ENCODE data around the gene ABI2. TPM values are rescaled to one million over a fixed set of nuclear protein-coding genes. Genes with fewer than 3 reads are reported as not detected.
"Not testable (repeated sequence)": the region's sequence is repeated elsewhere in the genome, so short reads cannot be mapped to it uniquely, and the experiment has no call there.

Gene ABI2
- total RNA-seq, 5 donors from 2014 or later (not counting 1 experiment from before 2014, with no cell fraction given): 22.3 to 29.4 (median 26.7) TPM

DNA sequence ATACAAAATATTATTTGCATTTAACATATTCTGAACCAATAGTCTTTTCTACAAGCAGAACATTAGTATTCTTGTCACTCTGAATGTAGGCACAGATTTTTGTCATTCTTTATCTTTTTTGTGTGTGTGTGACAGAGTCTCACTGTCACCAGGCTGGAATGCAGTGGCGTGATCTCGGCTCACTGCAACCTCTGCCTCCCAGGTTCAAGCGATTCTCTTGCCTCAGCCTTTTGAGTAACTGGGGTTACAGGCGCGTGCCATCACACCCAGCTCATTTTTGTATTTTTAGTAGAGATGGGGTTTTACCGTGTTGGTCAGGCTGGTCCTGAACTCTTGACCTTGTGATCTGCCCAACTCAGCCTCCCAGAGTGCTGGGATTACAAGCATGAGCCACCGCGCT is 25.6 kb upstream of the ABI2 start:
- CTCF ChIA-PET; H3K4me3 ChIP-seq (ENCODE audit: control insufficient read depth in 1 of 2, extremely low read depth in 1 of 2, low read length in 1 of 2); H3K27me3 Mint-ChIP-seq; H3K4me3 Mint-ChIP-seq; H3K9me3 ChIP-seq; POLR2A ChIA-PET; H3K27ac ChIP-seq (ENCODE audit: low read length); H3K27ac Mint-ChIP-seq; H3K4me1 ChIP-seq (ENCODE audit: control insufficient read depth in 1 of 2, extremely low read depth in 1 of 2, insufficient read depth in 2 of 2, low read length in 2 of 2); H3K27me3 ChIP-seq (replicated peaks in 1 of 2; ENCODE audit: control insufficient read depth in 2 of 2, extremely low read depth in 1 of 2, insufficient read depth in 2 of 2, low read length in 1 of 2); H3K9me3 Mint-ChIP-seq; ATAC-seq (replicated peaks in 1 of 4); DNase-seq; H3K4me1 Mint-ChIP-seq; H3K36me3 ChIP-seq (ENCODE audit: control insufficient read depth in 2 of 2, extremely low read depth in 1 of 2, insufficient read depth in 1 of 2, low read length in 1 of 2): not testable (repeated sequence)
- H3K36me3 Mint-ChIP-seq: peaks cover 22% of the 10 kb centered on the region
- 100% methylated on average over 2 of the region's 8 CpGs for WGBS (ENCODE audit: insufficient coverage)

DNA sequence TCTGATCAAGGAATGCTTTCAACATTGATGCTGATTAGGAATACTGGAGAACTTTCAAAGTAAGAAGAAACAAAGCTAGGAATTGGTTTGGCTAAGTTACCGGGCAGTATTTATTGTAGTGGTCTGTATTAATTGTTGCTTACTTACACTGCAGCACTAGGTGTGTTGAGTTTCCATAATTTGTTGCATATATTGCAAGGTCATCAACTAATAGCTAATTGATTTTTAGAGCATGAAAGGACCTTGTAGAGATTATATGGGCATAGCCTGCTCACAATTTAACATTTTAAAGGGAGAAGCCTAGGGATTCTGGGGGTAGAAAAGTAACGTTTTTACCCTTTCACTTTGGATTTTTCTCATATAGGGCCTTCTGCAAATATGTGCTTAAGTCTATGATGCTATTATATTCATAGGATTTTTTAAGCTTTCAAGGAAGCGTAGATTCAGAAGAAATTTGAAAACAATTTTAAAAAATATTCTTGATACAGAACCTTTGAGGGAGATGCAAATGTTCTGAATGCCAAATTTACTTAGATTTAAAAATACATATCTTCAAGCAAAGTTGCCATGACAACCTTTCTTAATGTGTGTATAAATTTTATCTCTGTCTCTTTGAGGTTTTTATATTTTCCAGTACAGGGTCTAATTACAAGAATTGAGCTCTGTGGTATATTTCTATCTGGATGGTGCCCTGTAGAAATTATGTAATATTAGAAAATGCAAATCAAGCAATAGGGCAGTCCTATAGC is 17.3 kb upstream of the ABI2 start:
- CTCF ChIA-PET: no interaction called here
- Mint-ChIP-seq H3K4me1 (peaks cover 0 to 2% (median 0%) of the 10 kb centered on the region in 3 donors), H3K27ac (no peak overlapping the region), H3K27me3 (no peaks in the 10 kb centered on the region), H3K36me3 (peaks cover 37% of the 10 kb centered on the region), H3K4me3 (no peak overlapping the region), H3K9me3 (peaks cover 0 to 10% (median 0%) of the 10 kb centered on the region in 3 donors)
- DNase-seq (no peak), ATAC-seq (replicated peaks in 1 of 4) (no peak)
- Histone ChIP-seq H3K36me3 (ENCODE audit: control insufficient read depth in 2 of 2, extremely low read depth in 1 of 2, insufficient read depth in 1 of 2, low read length in 1 of 2) (peaks cover 0 to 4% of the 10 kb centered on the region in 2 donors), H3K4me3 (ENCODE audit: control insufficient read depth in 1 of 2, extremely low read depth in 1 of 2, low read length in 1 of 2) (no peak overlapping the region), H3K27ac (ENCODE audit: low read length) (no peak overlapping the region), H3K4me1 (ENCODE audit: control insufficient read depth in 1 of 2, extremely low read depth in 1 of 2, insufficient read depth in 2 of 2, low read length in 2 of 2) (no peaks in the 10 kb centered on the region), H3K9me3 (no peaks in the 10 kb centered on the region), H3K27me3 (replicated peaks in 1 of 2; ENCODE audit: control insufficient read depth in 2 of 2, extremely low read depth in 1 of 2, insufficient read depth in 2 of 2, low read length in 1 of 2) (no peaks in the 10 kb centered on the region)
- no CpG with 5 or more reads among the region's 3 CpGs for WGBS (ENCODE audit: insufficient coverage)
- POLR2A ChIA-PET: interaction anchor here in 1 of 2 donors (0.6 kb wide), 1 partner anchor 421 kb away, joined by 3 read pairs; no protein-coding TSS in a partner anchor

DNA sequence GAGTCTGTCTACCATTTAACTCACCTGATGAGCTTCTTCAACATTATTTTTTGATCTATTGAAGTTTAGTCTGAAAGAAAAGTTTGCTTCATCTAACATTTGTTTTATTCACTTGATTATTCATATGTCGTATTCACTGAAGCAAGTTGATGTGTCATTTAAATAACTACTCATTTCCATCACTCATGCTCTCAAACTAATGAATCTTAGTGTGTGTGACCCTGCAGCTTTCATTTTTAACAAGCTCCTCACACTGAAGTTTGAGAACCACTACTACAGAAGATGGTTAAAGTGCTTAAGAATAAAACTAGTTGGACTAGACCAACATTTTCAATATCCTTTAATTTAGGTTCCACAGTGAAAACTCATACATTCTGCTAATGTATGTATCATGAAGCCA is 1.8 kb upstream of the ABI2 start:
- Histone ChIP-seq H3K9me3 (no peaks in the 10 kb centered on the region), H3K36me3 (ENCODE audit: control insufficient read depth in 2 of 2, extremely low read depth in 1 of 2, insufficient read depth in 1 of 2, low read length in 1 of 2) (no peaks in the 10 kb centered on the region), H3K27ac (ENCODE audit: low read length) (no peak overlapping the region), H3K27me3 (replicated peaks in 1 of 2; ENCODE audit: control insufficient read depth in 2 of 2, extremely low read depth in 1 of 2, insufficient read depth in 2 of 2, low read length in 1 of 2) (no peaks in the 10 kb centered on the region), H3K4me1 (ENCODE audit: control insufficient read depth in 1 of 2, extremely low read depth in 1 of 2, insufficient read depth in 2 of 2, low read length in 2 of 2) (peaks cover 10 to 16% of the 10 kb centered on the region in 2 experiments), H3K4me3 (ENCODE audit: control insufficient read depth in 1 of 2, extremely low read depth in 1 of 2, low read length in 1 of 2) (no peak overlapping the region)
- Mint-ChIP-seq H3K9me3 (no peaks in the 10 kb centered on the region), H3K27ac (peak overlapping the region in 1 of 2 donors; percentile 28), H3K4me1 (peaks cover 30 to 37% (median 34%) of the 10 kb centered on the region in 3 donors), H3K27me3 (no peaks in the 10 kb centered on the region), H3K4me3 (peak overlapping the region in 2 of 3 donors; percentile 6 to 25), H3K36me3 (no peaks in the 10 kb centered on the region)
- ATAC-seq (replicated peaks in 1 of 4) (no peak), DNase-seq (peak in 1 of 35 experiments; percentile 5)
- ChIA-PET POLR2A (no interaction called here), CTCF (interaction anchor here (0.5 kb wide), 2 partner anchors 105 to 603 kb away, joined by 3 to 4 read pairs; no protein-coding TSS in a partner anchor)
- no CpG with 5 or more reads among the region's 1 CpG for WGBS (ENCODE audit: insufficient coverage)

DNA sequence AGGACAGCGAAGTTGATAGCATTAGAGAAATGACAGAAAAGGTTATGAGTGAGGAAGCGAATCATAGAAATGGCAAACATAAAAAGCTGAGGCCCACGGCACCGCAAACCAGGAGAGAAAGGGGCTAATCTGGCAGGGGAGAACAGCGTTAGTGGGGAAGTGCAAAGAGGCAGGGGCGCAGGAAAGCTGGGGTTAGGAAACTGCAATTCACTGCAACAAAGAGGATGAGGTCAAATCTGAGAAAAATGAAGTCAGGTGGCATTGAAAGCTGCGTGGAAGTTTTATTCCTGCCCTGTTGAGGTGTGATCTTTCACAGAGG is 653 bp upstream of the ABI2 start:
- no peaks in the 10 kb centered on the region for H3K27me3 ChIP-seq (replicated peaks in 1 of 2; ENCODE audit: control insufficient read depth in 2 of 2, extremely low read depth in 1 of 2, insufficient read depth in 2 of 2, low read length in 1 of 2)
- Mint-ChIP-seq H3K36me3 (no peaks in the 10 kb centered on the region), H3K4me3 (peak overlapping the region; percentile 82 to 90 (median 86)), H3K27me3 (no peaks in the 10 kb centered on the region), H3K9me3 (no peaks in the 10 kb centered on the region), H3K27ac (peak overlapping the region; percentile 87 to 88), H3K4me1 (peaks cover 32 to 37% (median 36%) of the 10 kb centered on the region in 3 donors)
- no peaks in the 10 kb centered on the region for H3K36me3 ChIP-seq (ENCODE audit: control insufficient read depth in 2 of 2, extremely low read depth in 1 of 2, insufficient read depth in 1 of 2, low read length in 1 of 2)
- POLR2A ChIA-PET: no interaction called here
- H3K27ac ChIP-seq (ENCODE audit: low read length): peak overlapping the region; percentile 52
- DNase-seq (peak in 2 of 35 experiments; percentile 2 to 11), ATAC-seq (replicated peaks in 1 of 4) (peak in 2 of 4 experiments; percentile 21 to 28)
- CTCF ChIA-PET: no interaction called here
- WGBS (ENCODE audit: insufficient coverage): 49% methylated on average over 7 of the region's 7 CpGs
- H3K4me1 ChIP-seq (ENCODE audit: control insufficient read depth in 1 of 2, extremely low read depth in 1 of 2, insufficient read depth in 2 of 2, low read length in 2 of 2): peaks cover 10 to 16% of the 10 kb centered on the region in 2 experiments
- no peaks in the 10 kb centered on the region for H3K9me3 ChIP-seq
- H3K4me3 ChIP-seq (ENCODE audit: control insufficient read depth in 1 of 2, extremely low read depth in 1 of 2, low read length in 1 of 2): peak overlapping the region; percentile 66 to 91

DNA sequence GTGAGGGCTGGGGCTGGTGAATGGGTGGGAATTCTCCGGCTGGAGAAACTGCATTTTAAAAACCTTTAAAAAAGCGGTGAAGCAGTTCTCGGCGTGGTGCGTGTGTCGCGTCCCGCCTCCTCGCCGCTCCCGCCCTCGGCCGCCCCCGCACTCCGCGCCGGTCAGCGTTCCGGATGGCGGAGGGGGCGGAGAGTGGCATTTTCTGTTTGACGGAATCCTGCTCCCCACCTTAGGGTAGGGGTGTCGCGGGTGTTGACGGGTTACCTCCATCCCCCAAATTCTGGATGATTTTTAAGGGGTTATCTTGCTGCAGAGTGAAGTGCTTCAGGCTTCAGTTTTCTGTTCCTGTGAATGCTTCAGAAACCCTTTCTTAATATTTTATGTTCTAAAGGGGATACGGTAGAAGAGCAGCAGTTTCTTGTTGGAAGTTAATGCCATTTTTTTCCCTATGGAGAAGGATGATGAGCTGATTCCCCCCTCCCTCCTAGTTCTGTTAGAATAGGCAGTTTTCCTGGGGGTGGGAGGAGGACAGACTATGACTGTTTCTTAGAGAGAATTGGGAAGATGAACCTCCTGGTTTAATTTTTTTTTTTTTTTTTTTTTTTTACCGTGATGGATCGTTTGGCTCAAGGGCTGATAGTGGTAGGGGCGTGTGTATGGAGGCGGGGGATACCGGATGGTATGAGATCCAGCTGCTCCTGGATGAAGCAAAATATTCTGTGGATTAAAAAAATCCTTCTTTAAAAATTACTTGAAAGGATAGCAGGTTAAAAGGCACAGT is 756 bp downstream of the ABI2 start:
- Histone ChIP-seq H3K27ac (ENCODE audit: low read length) (no peak overlapping the region), H3K36me3 (ENCODE audit: control insufficient read depth in 2 of 2, extremely low read depth in 1 of 2, insufficient read depth in 1 of 2, low read length in 1 of 2) (no peaks in the 10 kb centered on the region), H3K9me3 (no peaks in the 10 kb centered on the region), H3K4me1 (ENCODE audit: control insufficient read depth in 1 of 2, extremely low read depth in 1 of 2, insufficient read depth in 2 of 2, low read length in 2 of 2) (peaks cover 10 to 16% of the 10 kb centered on the region in 2 experiments), H3K4me3 (ENCODE audit: control insufficient read depth in 1 of 2, extremely low read depth in 1 of 2, low read length in 1 of 2) (peak overlapping the region; percentile 86 to 91), H3K27me3 (replicated peaks in 1 of 2; ENCODE audit: control insufficient read depth in 2 of 2, extremely low read depth in 1 of 2, insufficient read depth in 2 of 2, low read length in 1 of 2) (no peaks in the 10 kb centered on the region)
- Mint-ChIP-seq H3K9me3 (no peaks in the 10 kb centered on the region), H3K36me3 (no peaks in the 10 kb centered on the region), H3K27me3 (no peaks in the 10 kb centered on the region), H3K4me1 (peaks cover 34 to 43% (median 39%) of the 10 kb centered on the region in 3 donors), H3K27ac (peak overlapping the region; percentile 36 to 66), H3K4me3 (peak overlapping the region; percentile 84 to 92 (median 86))
- ChIA-PET POLR2A (interaction anchor here in 1 of 2 donors (0.7 kb wide), 1 partner anchor 89 kb away, joined by 5 read pairs; no protein-coding TSS in a partner anchor), CTCF (interaction anchor here in 1 of 2 donors (0.7 kb wide), 1 partner anchor 851 kb away, joined by 5 read pairs; no protein-coding TSS in a partner anchor)
- DNase-seq: peak in 20 of 35 experiments; percentile 1 to 44 (median 12)
- WGBS (ENCODE audit: insufficient coverage): 6% methylated on average over 16 of the region's 31 CpGs
- peak; percentile 52 to 56 (median 54) for ATAC-seq (replicated peaks in 1 of 4)

DNA sequence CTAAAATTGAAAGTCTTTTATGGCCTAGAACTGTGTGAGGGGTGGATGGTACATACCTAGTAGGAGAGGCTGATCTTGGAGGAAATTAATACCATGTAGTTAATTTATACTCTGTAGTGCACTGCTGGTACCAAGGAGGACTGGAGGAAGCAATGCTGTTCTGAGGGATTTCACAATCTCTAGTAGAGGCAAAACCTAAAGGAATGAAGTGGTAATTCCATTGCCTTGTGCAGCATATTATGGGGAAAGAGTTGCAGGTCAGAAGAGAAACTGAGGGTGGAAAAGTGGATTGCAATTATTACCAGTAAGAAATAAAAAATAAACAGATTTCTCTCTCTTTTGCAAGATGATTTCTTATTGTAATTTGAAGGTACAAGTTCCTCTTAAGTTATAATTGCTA is 2.2 kb downstream of the ABI2 start:
- Histone ChIP-seq H3K27ac (ENCODE audit: low read length) (no peak overlapping the region), H3K36me3 (ENCODE audit: control insufficient read depth in 2 of 2, extremely low read depth in 1 of 2, insufficient read depth in 1 of 2, low read length in 1 of 2) (no peaks in the 10 kb centered on the region), H3K4me1 (ENCODE audit: control insufficient read depth in 1 of 2, extremely low read depth in 1 of 2, insufficient read depth in 2 of 2, low read length in 2 of 2) (peaks cover 10 to 16% of the 10 kb centered on the region in 2 experiments), H3K9me3 (no peaks in the 10 kb centered on the region), H3K27me3 (replicated peaks in 1 of 2; ENCODE audit: control insufficient read depth in 2 of 2, extremely low read depth in 1 of 2, insufficient read depth in 2 of 2, low read length in 1 of 2) (no peaks in the 10 kb centered on the region), H3K4me3 (ENCODE audit: control insufficient read depth in 1 of 2, extremely low read depth in 1 of 2, low read length in 1 of 2) (no peak overlapping the region)
- H3K4me3 Mint-ChIP-seq: peak overlapping the region; percentile 84 to 92 (median 86)
- CTCF ChIA-PET: no interaction called here
- H3K27ac Mint-ChIP-seq: no peak overlapping the region
- H3K36me3 Mint-ChIP-seq: peaks cover 4% of the 10 kb centered on the region
- POLR2A ChIA-PET: no interaction called here
- ATAC-seq (replicated peaks in 1 of 4): no peak
- no peaks in the 10 kb centered on the region for H3K9me3 Mint-ChIP-seq
- H3K4me1 Mint-ChIP-seq: peaks cover 34 to 43% (median 39%) of the 10 kb centered on the region in 3 donors
- H3K27me3 Mint-ChIP-seq: no peaks in the 10 kb centered on the region
- no peak for DNase-seq
